Tibial nerve (tissue), 4 donors: Measurements from ENCODE around the gene CSNK1G2. TPM values are rescaled to one million over a fixed set of nuclear protein-coding genes. Genes with fewer than 3 reads are reported as not detected.

ENCODE experiments used
- DNase-seq, 2 donors: peaks; one replicate each; pipeline ENCODE4 v3.0.0-alpha.2; 2019; ENCODE audit warnings: low spot score in 2 of 2
- H3K27ac ChIP-seq, 4 donors: fragments of 200-600 bp; sonication (generic) in 3 of 4; one replicate each; pipeline ENCODE4 v1.5.1; 2017 to 2019; ENCODE audit warnings: mild to moderate bottlenecking in 1 of 4
- H3K27me3 ChIP-seq, 2 donors: fragments of 200-600 bp; sonication (generic) in 1 of 2; one replicate each; pipeline versions ENCODE4 v1.5.1 to v1.6.0; 2017 to 2019
- H3K36me3 ChIP-seq, 3 donors: fragments of 200-600 bp; sonication (generic); one replicate each; pipeline ENCODE4 v1.5.1; 2018 to 2019
- H3K4me1 ChIP-seq, 4 donors: fragments of 200-600 bp; sonication (generic) in 3 of 4; one replicate each; pipeline ENCODE4 v1.5.1; 2017 to 2019
- H3K4me3 ChIP-seq, 4 donors: fragments of 200-600 bp; sonication (generic) in 3 of 4; one replicate each; pipeline ENCODE4 v1.5.1; 2017 to 2019; ENCODE audit warnings: mild to moderate bottlenecking in 1 of 4, moderate library complexity in 1 of 4
- H3K9me3 ChIP-seq, 4 donors: fragments of 200-600 bp; sonication (generic) in 3 of 4; one replicate each; pipeline ENCODE4 v1.5.1; 2017 to 2019
- EP300 ChIP-seq, 2 donors: sonication (generic); formaldehyde crosslinking; IDR thresholded peaks; one replicate each; pipeline ENCODE4 v1.6.1; 2017; ENCODE audit warnings: antibody characterized with exemption in 2 of 2, mild to moderate bottlenecking in 1 of 2
- POLR2A ChIP-seq, 2 donors: fragments of 450-650 bp; IDR thresholded peaks; one replicate each; pipeline ENCODE4 v1.6.1; 2017; ENCODE audit warnings: antibody characterized with exemption in 2 of 2, mild to moderate bottlenecking in 2 of 2, moderate library complexity in 2 of 2
- WGBS, 2 donors: methylation state at CpG; one replicate each; pipeline ENCODE4 v1.1.5; 2018; 5-methylcytosine and 5-hydroxymethylcytosine counted together
- total RNA-seq, 4 donors: library from RNA; depleted of rRNA; stranded (reverse); fragments of >200 nt; gene quantifications; one replicate each; pipeline ENCODE4 v1.1.0, GENCODE V29; 2016
- TF ChIP-seq, protein P1 (sequence below), 5 experiments: fragments of 200-600 bp in 3 of 5; fragments of 450-650 bp in 2 of 5; sonication (generic) in 3 of 5; IDR thresholded peaks; one replicate each; pipeline ENCODE4 v1.5.1; 2016 to 2019; ENCODE audit warnings: antibody characterized with exemption in 5 of 5, mild to moderate bottlenecking in 3 of 5, moderate library complexity in 2 of 5

CSNK1G2 gene
- total RNA-seq, 4 donors from 2014 or later: 38.9 to 132 (median 55.6) TPM

DNA sequence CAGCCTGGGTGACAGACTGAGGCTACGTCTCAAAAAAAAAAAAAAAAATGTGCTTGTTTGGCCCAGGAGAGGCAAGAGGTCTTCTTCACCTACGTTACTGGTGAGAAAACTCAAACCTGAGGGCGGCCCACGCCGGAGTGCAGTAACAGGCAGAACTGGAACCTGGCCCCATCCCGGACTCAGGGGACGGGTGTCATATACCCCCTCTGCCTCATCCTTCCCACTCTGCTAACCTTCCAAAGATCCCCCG, 36.2 kb upstream of the CSNK1G2 start:
- H3K36me3 ChIP-seq: no peaks in the 10 kb centered on the region
- no peaks in the 10 kb centered on the region for H3K9me3 ChIP-seq
- TF ChIP-seq EP300 (IDR thresholded peaks at IDR 0.05) (no peak), POLR2A (IDR thresholded peaks at IDR 0.05) (no peak)
- TF ChIP-seq, protein P1, sequence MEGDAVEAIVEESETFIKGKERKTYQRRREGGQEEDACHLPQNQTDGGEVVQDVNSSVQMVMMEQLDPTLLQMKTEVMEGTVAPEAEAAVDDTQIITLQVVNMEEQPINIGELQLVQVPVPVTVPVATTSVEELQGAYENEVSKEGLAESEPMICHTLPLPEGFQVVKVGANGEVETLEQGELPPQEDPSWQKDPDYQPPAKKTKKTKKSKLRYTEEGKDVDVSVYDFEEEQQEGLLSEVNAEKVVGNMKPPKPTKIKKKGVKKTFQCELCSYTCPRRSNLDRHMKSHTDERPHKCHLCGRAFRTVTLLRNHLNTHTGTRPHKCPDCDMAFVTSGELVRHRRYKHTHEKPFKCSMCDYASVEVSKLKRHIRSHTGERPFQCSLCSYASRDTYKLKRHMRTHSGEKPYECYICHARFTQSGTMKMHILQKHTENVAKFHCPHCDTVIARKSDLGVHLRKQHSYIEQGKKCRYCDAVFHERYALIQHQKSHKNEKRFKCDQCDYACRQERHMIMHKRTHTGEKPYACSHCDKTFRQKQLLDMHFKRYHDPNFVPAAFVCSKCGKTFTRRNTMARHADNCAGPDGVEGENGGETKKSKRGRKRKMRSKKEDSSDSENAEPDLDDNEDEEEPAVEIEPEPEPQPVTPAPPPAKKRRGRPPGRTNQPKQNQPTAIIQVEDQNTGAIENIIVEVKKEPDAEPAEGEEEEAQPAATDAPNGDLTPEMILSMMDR (IDR thresholded peaks at IDR 0.05): no peak
- 50% methylated on average over 8 of the region's 8 CpGs for WGBS, 2 donors
- H3K27ac ChIP-seq: peak overlapping the region in 3 of 4 donors; percentile 65 to 94 (median 92)
- peaks cover 0 to 50% (median 27%) of the 10 kb centered on the region in 4 donors for H3K4me1 ChIP-seq
- no peak for DNase-seq
- H3K27me3 ChIP-seq: no peaks in the 10 kb centered on the region
- H3K4me3 ChIP-seq: peak overlapping the region in 1 of 4 donors; percentile 69

DNA sequence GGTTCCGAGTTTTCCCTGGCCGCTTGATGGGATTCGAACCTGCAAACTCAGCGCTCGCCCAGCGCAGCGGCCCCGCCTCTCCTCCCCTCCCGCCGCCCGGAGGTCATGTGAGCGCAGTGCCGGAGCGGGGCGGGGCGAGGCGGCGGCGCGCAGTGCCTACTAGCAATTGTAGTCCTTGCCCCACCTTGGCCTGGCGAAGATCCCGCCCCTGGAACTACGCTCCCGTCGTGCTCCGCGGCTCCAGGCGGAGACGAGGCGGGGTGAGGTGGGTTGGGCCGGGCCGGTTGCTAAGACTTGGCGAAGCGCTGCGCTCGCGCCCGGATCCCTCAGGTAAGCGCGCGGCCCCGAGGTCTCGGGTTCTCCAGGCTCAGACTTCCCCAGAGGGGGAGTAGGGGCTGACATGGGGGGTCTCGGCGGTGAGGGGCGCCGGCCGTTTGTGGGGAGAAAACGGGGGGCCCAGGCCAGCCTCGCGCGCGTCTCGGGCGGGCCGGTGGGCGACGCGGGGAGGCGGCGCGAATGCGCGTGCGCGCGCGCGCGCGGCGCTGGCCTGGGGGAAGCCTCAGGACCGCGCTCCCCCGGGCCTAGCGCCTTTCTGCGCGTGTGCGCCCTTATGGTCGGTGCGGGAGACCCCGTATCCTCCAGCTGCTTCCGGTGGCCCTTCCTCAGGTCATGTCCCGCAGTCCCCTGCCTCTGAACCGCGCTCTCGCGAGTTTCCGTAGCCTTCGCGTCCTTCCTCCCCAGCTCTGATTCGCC, 35.7 kb upstream of the CSNK1G2 start, which contains the start of the genes ADAT3 and SCAMP4:
Gene ADAT3 (plus strand): TSS at position 290 of the 753 bp plus-strand sequence. CDS start 6,649 bp downstream, outside the sequence.
Gene SCAMP4 (plus strand): TSS at position 290 of the 753 bp plus-strand sequence. CDS start 9,621 bp downstream, outside the sequence.
- peak within 1 kb of the TSS; percentile 56 to 77 (median 68) for H3K4me3 ChIP-seq
- TF ChIP-seq, protein P1 (IDR thresholded peaks at IDR 0.05): peak in 2 of 5 experiments; percentile 35 to 51
- TF ChIP-seq POLR2A (IDR thresholded peaks at IDR 0.05) (peak; percentile 78 to 82), EP300 (IDR thresholded peaks at IDR 0.05) (peak; percentile 86 to 92)
- no peaks in the 10 kb centered on the region for H3K36me3 ChIP-seq
- no peaks in the 10 kb centered on the region for H3K27me3 ChIP-seq
- WGBS, 2 donors: 1% methylated on average over 48 to 55 of the region's 92 CpGs
- H3K27ac ChIP-seq: peak within 1 kb of the TSS; percentile 81 to 94 (median 88)
- DNase-seq: peak; percentile 96 to 97
- peaks cover 0 to 55% (median 28%) of the 10 kb centered on the region in 4 donors for H3K4me1 ChIP-seq
- H3K9me3 ChIP-seq: no peaks in the 10 kb centered on the region

DNA sequence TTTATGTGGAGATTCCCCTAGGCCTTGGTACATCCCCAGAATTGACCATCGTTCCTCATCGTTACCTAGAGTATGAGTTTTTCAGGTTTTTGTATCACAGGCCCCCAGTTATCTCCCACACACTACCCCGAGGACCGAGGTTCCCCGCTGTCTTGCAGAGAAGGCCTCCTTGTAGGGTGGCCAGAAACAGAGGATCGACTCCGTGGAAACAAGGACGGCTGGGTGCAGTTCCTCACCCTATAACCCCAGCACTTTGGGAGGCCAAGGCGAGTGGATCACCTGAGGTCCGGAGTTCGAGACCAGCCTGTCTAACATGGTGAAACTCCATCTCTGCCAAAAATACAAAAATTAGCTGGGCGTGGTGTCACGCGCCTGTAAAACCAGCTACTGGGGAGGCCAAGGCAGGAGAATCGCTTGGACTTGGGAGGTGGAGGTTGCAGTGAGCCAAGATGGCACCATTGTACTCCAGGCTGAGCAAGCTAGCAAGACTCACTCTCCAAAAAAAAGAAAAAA, 35.1 kb upstream of the CSNK1G2 start:
- Histone ChIP-seq H3K4me3 (peak overlapping the region; percentile 56 to 77 (median 68)), H3K36me3 (no peaks in the 10 kb centered on the region), H3K9me3 (no peaks in the 10 kb centered on the region), H3K27me3 (no peaks in the 10 kb centered on the region), H3K27ac (peak overlapping the region; percentile 81 to 94 (median 88)), H3K4me1 (peaks cover 0 to 60% (median 28%) of the 10 kb centered on the region in 4 donors)
- WGBS, 2 donors: 79 to 82% methylated on average over 15 of the region's 15 CpGs
- DNase-seq: no peak
- TF ChIP-seq POLR2A (IDR thresholded peaks at IDR 0.05): no peak
- no peak for TF ChIP-seq EP300 (IDR thresholded peaks at IDR 0.05)
- TF ChIP-seq, protein P1 (IDR thresholded peaks at IDR 0.05): no peak

DNA sequence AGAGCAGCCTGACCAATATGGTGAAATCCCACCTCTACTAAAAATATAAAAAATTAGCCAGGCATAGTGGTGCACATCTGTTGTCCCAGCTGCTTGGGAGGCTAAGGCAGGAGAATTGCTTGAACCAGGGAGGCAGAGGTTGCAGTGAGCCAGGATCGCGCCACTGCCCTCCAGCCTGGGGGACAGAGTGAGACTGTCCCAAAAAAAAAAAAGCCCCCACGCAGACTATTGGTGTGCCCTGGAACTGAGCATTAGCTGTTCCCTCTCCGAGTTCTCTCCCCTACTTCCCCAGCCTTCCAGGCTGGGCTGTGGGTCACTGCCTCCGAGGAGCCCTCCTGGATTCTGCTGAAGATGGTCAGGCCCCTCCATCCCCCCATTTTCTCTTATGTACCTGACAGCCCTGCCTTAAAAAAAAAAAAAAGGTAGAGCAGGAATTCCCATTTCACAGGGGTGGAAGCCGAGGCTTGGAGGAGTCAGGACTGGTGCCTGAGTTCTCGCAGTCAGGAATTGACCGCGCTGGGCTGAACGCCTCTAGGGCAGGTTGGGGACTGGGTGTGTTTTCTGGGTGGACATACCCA, 33.9 kb upstream of the CSNK1G2 start:
- TF ChIP-seq, protein P1 (IDR thresholded peaks at IDR 0.05): no peak
- TF ChIP-seq EP300 (IDR thresholded peaks at IDR 0.05) (no peak), POLR2A (IDR thresholded peaks at IDR 0.05) (no peak)
- Histone ChIP-seq H3K9me3 (no peaks in the 10 kb centered on the region), H3K36me3 (peaks cover 0 to 5% (median 0%) of the 10 kb centered on the region in 3 donors), H3K27me3 (no peaks in the 10 kb centered on the region), H3K4me1 (peaks cover 0 to 60% (median 28%) of the 10 kb centered on the region in 4 donors), H3K4me3 (no peak overlapping the region), H3K27ac (peak overlapping the region in 3 of 4 donors; percentile 74 to 80 (median 77))
- WGBS, 2 donors: 94% methylated on average over 10 of the region's 10 CpGs
- DNase-seq: no peak
